K562 (cell line): ENCODE data around the gene GABRD.

Source experiments
- CC2D1A ChIP-seq: fragments of 450-650 bp; IDR thresholded peaks from 2 replicates; pipeline ENCODE4 v1.6.1; 2017; ENCODE audit warnings: mild to moderate bottlenecking
- TF ChIP-seq, protein P1 (sequence below): fragments of 250-450 bp; sonication (Bioruptor Pico); IDR thresholded peaks from 2 replicates; pipeline ENCODE4 v1.8.0; 2021; ENCODE audit warnings: mild to moderate bottlenecking, moderate library complexity

DNA sequence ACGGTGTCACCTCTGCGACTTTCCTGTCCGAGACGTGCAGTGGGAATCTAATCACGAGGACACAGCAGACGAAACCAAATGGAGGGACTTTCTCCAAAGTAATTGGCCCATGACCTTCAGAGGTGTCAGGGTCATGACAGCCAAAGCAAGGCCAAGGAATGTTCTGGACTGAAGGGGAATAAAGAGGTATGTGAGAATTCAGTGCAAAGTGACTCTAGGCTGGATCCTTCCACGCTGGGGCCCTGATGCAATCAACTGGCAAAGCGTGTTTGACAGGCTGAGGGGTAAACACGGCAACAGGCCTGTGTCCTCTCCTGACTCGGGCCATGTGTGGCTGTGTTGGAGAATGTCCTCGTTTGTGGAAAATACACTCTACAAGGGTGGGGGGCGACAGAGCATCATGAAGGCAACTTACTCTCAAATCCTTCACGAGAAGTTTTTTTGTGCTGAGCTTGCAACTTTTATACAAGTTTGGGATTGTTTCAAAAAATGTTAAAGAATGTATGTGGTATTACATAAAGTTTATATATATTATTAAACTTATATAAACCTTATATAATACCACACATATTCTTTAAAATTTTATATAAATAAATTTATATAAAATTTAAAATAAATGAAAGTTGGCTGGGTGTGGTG lies 17.3 kb upstream of the GABRD start:
- TF ChIP-seq CC2D1A = no peak
- TF ChIP-seq, protein P1, sequence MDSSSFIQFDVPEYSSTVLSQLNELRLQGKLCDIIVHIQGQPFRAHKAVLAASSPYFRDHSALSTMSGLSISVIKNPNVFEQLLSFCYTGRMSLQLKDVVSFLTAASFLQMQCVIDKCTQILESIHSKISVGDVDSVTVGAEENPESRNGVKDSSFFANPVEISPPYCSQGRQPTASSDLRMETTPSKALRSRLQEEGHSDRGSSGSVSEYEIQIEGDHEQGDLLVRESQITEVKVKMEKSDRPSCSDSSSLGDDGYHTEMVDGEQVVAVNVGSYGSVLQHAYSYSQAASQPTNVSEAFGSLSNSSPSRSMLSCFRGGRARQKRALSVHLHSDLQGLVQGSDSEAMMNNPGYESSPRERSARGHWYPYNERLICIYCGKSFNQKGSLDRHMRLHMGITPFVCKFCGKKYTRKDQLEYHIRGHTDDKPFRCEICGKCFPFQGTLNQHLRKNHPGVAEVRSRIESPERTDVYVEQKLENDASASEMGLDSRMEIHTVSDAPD (CRISPR knock-in tag) = no peak
